IMR-90 (cell line): ENCODE data around the gene CCT3.

Source experiments
- FOS ChIP-seq: fragments of 150-350 bp; IDR thresholded peaks from 2 replicates; pipeline ENCODE4 v1.6.1; 2016; ENCODE audit warnings: low read depth, low read length
- MAFK ChIP-seq: IDR thresholded peaks from 2 replicates; pipeline ENCODE4 v1.6.1; 2012; ENCODE audit warnings: low read depth, low read length, improper control_type of control experiment
- MAZ ChIP-seq: IDR thresholded peaks from 2 replicates; pipeline ENCODE4 v1.6.1; 2012; ENCODE audit warnings: low read depth, mild to moderate bottlenecking, low read length, improper control_type of control experiment, moderate library complexity, borderline replicate concordance
- POLR2A ChIP-seq: IDR thresholded peaks from 2 replicates; pipeline ENCODE4 v1.6.1; 2012; ENCODE audit warnings: mild to moderate bottlenecking, low read depth, low read length
- RCOR1 ChIP-seq: IDR thresholded peaks from 2 replicates; pipeline ENCODE4 v1.6.1; 2012; ENCODE audit warnings: mild to moderate bottlenecking, low read length, improper control_type of control experiment; ENCODE audit not compliant: insufficient replicate concordance
- RFX5 ChIP-seq: IDR thresholded peaks from 2 replicates; pipeline ENCODE4 v1.8.0; 2012; ENCODE audit warnings: low read depth, mild to moderate bottlenecking, low read length, moderate library complexity
- TF ChIP-seq, protein P1 (sequence below): conservative IDR thresholded peaks from 2 replicates; pipeline ENCODE4 v1.5.1; 2012; ENCODE audit warnings: mild to moderate bottlenecking, low read depth, low read length, improper control_type of control experiment
- TF ChIP-seq, protein P2 (sequence below): fragments of 150-350 bp; IDR thresholded peaks from 2 replicates; pipeline ENCODE4 v1.6.1; 2017; ENCODE audit warnings: mild to moderate bottlenecking, antibody characterized with exemption, low read length, low read depth
- TF ChIP-seq, protein P3 (sequence below): fragments of 150-350 bp; IDR thresholded peaks from 2 replicates; pipeline ENCODE4 v1.6.1; 2016; ENCODE audit warnings: low read depth, mild to moderate bottlenecking, low read length, moderate library complexity, borderline replicate concordance

DNA sequence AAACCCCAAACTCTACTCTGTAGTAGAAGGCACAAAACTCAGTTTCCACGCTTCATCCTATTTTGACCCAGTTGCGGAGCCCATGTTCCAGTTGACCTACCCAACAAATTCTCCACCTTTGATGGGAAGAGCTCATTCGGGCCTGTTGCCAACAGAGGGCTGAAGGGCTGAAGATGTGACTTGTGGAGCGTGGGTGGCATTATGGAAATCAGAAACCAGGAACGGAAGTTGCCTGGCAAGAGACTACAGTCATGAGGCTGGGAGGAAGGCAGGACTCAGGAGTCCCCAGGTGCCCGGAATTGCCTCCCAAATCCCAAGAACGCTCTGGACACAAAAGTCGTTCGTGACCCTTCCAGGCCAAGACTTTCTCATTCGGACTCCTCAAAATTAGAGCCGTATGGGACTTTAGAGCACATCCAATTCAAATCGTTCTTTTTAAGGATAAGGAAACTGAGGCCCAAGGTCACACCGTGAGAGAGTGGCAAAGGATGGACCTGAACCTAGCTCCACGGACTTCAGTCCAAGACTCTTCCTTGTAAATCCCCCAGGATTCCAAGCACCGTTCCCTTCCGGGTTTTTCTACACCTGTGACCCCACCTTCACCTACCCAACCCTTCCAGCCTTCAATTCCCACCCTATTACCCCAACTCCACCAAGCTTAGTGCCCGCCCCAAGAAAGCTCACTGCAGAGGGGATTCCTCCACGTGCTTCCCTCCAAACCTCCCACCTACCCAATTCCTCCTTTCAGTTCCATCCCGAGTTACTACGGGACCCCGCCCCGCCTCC, 56.2 kb downstream of the CCT3 start:
- TF ChIP-seq, protein P1, sequence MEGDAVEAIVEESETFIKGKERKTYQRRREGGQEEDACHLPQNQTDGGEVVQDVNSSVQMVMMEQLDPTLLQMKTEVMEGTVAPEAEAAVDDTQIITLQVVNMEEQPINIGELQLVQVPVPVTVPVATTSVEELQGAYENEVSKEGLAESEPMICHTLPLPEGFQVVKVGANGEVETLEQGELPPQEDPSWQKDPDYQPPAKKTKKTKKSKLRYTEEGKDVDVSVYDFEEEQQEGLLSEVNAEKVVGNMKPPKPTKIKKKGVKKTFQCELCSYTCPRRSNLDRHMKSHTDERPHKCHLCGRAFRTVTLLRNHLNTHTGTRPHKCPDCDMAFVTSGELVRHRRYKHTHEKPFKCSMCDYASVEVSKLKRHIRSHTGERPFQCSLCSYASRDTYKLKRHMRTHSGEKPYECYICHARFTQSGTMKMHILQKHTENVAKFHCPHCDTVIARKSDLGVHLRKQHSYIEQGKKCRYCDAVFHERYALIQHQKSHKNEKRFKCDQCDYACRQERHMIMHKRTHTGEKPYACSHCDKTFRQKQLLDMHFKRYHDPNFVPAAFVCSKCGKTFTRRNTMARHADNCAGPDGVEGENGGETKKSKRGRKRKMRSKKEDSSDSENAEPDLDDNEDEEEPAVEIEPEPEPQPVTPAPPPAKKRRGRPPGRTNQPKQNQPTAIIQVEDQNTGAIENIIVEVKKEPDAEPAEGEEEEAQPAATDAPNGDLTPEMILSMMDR: no peak
- TF ChIP-seq POLR2A (peak; percentile 18; the same call in 1 of the 2 replicates), FOS (no peak), MAZ (no peak), RCOR1 (no peak), MAFK (no peak), RFX5 (no peak)
- TF ChIP-seq, protein P2, sequence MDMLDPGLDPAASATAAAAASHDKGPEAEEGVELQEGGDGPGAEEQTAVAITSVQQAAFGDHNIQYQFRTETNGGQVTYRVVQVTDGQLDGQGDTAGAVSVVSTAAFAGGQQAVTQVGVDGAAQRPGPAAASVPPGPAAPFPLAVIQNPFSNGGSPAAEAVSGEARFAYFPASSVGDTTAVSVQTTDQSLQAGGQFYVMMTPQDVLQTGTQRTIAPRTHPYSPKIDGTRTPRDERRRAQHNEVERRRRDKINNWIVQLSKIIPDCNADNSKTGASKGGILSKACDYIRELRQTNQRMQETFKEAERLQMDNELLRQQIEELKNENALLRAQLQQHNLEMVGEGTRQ: no peak
- TF ChIP-seq, protein P3, sequence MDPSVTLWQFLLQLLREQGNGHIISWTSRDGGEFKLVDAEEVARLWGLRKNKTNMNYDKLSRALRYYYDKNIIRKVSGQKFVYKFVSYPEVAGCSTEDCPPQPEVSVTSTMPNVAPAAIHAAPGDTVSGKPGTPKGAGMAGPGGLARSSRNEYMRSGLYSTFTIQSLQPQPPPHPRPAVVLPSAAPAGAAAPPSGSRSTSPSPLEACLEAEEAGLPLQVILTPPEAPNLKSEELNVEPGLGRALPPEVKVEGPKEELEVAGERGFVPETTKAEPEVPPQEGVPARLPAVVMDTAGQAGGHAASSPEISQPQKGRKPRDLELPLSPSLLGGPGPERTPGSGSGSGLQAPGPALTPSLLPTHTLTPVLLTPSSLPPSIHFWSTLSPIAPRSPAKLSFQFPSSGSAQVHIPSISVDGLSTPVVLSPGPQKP: no peak
